ENCODE results near the gene PCARE. TPM values are rescaled to one million over a fixed set of nuclear protein-coding genes. Genes with fewer than 3 reads are reported as not detected.
A peak's percentile ranks its signal among the peaks of the same experiment; 100 is the strongest.

Gene PCARE
- total RNA-seq, 1 donor = under 0.01 TPM

- no peak for DNase-seq (ENCODE audit: low read depth)
- no peak overlapping the region for H3K4me3 ChIP-seq (ENCODE audit: low read depth, low read length)
- TF ChIP-seq CTCF (IDR thresholded peaks at IDR 0.05; ENCODE audit: insufficient read depth, low read length) = no peak
Measured at GRCh38 chr2:29070526-29070925, 3.8 kb downstream of the PCARE start.

GRCh38 chr2:29068513-29068912 is 5.8 kb downstream of the PCARE start:
- no peak overlapping the region for H3K4me3 ChIP-seq (ENCODE audit: low read depth, low read length)
- TF ChIP-seq CTCF (IDR thresholded peaks at IDR 0.05; ENCODE audit: insufficient read depth, low read length) = no peak
- DNase-seq (ENCODE audit: low read depth) = no peak

- no peak for DNase-seq (ENCODE audit: low read depth)
- no peak for TF ChIP-seq CTCF (IDR thresholded peaks at IDR 0.05; ENCODE audit: insufficient read depth, low read length)
- H3K4me3 ChIP-seq (ENCODE audit: low read depth, low read length) = no peak overlapping the region
Measured at GRCh38 chr2:29066997-29067605, 7.2 kb downstream of the PCARE start.

- peak; percentile 67 for DNase-seq (ENCODE audit: low read depth)
- TF ChIP-seq CTCF (IDR thresholded peaks at IDR 0.05; ENCODE audit: insufficient read depth, low read length) = no peak
- H3K4me3 ChIP-seq (ENCODE audit: low read depth, low read length) = no peak overlapping the region
Measured at GRCh38 chr2:29066271-29066860, 8.0 kb downstream of the PCARE start.

GRCh38 chr2:29065068-29065811 is 9.1 kb downstream of the PCARE start:
- H3K4me3 ChIP-seq (ENCODE audit: low read depth, low read length) = no peak overlapping the region
- no peak for DNase-seq (ENCODE audit: low read depth)
- no peak for TF ChIP-seq CTCF (IDR thresholded peaks at IDR 0.05; ENCODE audit: insufficient read depth, low read length)

GRCh38 chr2:29064746-29065067 is 9.6 kb downstream of the PCARE start:
- H3K4me3 ChIP-seq (ENCODE audit: low read depth, low read length) = no peak overlapping the region
- DNase-seq (ENCODE audit: low read depth) = no peak
- TF ChIP-seq CTCF (IDR thresholded peaks at IDR 0.05; ENCODE audit: insufficient read depth, low read length) = no peak
